ENCODE data around the gene EHBP1L1.
A peak's percentile ranks its signal among the peaks of the same experiment; 100 is the strongest.

The EHBP1L1 gene

DNA sequence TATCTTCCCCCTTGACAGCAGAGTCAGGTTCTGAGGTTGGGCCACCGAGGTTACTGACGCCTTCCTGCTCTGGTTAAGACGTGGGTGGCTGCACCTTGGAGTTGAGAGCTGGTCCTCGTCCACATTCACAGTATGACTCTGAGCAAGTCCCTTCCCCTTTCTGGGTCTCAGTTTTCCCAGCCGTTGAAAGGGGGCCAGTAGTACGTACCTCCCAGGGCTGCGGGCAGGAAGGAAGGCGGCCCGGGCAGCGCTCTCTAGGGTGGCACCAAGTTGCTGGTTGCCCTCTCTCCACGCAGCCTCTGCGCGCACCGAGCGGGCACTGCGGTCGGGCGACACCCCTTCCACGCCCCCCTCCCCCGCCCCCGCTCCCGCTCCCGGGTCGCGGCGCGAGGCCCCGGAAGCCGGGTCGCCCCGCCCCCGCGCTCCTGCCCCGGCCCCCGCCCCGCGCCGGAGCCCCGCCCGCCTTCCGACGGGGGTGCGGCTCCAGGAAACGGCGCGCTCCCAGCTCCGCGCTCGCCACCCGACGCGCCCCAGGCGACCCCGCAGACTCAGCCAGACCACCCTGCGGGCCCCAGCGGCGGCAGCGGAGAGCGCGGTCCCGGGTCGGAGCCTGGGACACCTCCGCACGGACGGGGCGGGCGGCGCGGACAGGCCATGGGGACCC, at the start of gene EHBP1L1:
Gene EHBP1L1 (plus strand): TSS at position 486 of the 664 bp plus-strand sequence. CDS start 250 bp downstream, outside the sequence.
- TF ChIP-seq, protein P1, sequence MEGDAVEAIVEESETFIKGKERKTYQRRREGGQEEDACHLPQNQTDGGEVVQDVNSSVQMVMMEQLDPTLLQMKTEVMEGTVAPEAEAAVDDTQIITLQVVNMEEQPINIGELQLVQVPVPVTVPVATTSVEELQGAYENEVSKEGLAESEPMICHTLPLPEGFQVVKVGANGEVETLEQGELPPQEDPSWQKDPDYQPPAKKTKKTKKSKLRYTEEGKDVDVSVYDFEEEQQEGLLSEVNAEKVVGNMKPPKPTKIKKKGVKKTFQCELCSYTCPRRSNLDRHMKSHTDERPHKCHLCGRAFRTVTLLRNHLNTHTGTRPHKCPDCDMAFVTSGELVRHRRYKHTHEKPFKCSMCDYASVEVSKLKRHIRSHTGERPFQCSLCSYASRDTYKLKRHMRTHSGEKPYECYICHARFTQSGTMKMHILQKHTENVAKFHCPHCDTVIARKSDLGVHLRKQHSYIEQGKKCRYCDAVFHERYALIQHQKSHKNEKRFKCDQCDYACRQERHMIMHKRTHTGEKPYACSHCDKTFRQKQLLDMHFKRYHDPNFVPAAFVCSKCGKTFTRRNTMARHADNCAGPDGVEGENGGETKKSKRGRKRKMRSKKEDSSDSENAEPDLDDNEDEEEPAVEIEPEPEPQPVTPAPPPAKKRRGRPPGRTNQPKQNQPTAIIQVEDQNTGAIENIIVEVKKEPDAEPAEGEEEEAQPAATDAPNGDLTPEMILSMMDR (IDR thresholded peaks at IDR 0.05; ENCODE audit: extremely low read depth, missing control alignments): no peak
- DNase-seq (ENCODE audit: low spot score): peak; percentile 97

DNA sequence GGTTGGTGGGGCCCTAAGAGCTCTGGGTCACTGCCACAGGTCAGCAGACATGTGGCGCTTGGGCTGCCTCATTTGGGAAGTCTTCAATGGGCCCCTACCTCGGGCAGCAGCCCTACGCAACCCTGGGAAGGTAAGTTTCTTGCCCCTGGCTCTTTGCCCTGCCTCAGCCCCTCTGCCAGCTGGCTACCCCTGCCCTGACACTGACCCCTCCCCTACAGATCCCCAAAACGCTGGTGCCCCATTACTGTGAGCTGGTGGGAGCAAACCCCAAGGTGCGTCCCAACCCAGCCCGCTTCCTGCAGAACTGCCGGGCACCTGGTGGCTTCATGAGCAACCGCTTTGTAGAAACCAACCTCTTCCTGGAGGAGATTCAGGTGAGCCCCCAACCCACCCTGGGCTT, 49.1 kb upstream of the EHBP1L1 start:
- TF ChIP-seq, protein P1 (IDR thresholded peaks at IDR 0.05; ENCODE audit: extremely low read depth, missing control alignments): no peak
- DNase-seq (ENCODE audit: low spot score): no peak

DNA sequence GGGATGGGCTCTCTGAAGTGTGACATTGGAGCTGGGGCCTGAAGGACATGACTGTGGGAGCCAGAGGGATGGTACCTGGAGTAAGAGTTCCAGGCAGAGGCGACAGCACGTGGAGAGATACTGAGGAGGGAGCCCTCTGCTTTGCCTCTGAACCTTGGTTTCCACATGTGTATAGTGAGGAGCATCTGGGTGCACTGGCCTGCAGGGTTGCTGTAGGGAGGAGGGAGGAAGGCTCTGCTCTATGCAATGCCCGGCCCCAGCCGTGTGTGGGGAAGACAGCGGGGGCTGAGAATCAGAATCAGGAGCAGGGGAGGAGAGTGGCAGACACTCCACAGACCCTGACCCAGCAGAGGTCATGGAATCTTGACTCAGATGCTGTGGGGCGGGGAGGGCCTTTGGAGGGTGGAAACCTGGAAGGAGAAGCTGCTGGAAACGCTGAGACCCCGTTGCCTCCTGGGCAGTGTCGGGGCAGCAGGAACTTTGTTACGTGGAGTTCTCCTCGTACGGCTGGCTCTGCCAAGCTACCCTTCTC, 47.0 kb upstream of the EHBP1L1 start:
- no peak for DNase-seq (ENCODE audit: low spot score)
- TF ChIP-seq, protein P1 (IDR thresholded peaks at IDR 0.05; ENCODE audit: extremely low read depth, missing control alignments): no peak

DNA sequence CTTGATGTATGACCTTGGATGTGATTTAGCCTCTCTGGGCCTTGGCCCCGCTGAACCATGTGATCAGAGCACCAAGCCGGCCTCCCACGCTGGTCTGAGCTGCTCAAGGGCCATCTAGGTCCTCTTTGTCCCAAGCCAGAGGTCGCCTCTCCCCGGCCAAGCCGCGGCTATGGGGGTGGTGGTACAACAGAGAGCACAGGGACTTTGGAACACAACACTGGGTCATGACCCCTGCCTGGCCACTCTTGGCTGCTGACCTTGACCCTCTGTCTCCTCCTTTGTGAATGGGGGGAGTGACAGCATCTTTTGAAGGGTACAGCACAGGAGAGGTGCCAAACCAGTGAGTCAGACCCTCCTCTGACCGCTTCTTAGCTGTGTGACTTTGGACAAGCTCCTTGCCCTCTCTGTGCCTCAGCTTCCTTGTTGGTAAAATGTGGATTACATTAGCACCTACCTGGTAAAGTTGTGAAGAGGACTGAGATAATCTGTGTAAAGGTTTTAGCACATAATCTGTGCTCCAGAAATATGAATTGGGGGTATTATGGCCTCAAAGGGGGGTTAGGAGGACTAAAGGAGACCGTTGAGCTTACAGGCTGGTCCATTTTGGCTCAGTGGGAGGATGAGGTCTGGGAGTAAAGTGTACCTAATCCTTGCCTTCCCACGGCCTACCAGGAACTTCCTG, 46.2 kb upstream of the EHBP1L1 start:
- TF ChIP-seq, protein P1 (IDR thresholded peaks at IDR 0.05; ENCODE audit: extremely low read depth, missing control alignments): no peak
- DNase-seq (ENCODE audit: low spot score): no peak

GRCh38 chr11:65530157-65530496, 45.7 kb upstream of the EHBP1L1 start:
- TF ChIP-seq, protein P1 (IDR thresholded peaks at IDR 0.05; ENCODE audit: extremely low read depth, missing control alignments): no peak

DNA sequence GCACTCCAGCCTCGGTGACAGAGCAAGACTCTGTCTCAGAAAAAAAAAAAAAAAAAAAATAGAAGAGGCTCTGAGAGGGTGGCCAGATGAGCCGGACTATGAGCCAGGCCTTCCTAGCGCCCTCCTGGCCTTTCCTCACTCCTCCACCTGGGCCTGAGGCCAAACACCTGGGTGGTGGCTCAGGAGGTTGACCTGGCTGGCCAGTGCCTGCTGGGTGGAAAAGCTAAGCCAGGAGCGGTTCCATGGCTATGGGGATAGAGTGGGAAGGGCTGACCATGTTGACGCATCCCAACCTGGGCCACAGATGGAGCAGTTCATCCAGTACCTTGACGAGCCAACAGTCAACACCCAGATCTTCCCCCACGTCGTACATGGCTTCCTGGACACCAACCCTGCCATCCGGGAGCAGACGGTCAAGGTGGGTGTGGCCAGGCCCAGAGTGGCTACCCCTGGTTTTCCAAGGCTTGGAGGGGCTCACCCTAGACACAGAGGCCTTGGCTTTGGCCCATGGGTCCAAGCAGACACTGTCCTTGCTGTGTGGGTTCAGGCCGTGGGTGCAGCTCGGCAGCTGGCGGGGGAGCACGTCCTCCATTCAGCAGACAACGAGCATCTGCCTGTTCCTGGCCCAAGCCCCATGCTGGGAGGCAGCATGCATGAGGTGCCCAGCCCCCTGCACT, 43.3 kb upstream of the EHBP1L1 start:
- TF ChIP-seq, protein P1 (IDR thresholded peaks at IDR 0.05; ENCODE audit: extremely low read depth, missing control alignments): no peak
- no peak for DNase-seq (ENCODE audit: low spot score)

More at GRCh38 chr11:65530157-65530496, 45.7 kb upstream of the EHBP1L1 start:
- no peak for DNase-seq (ENCODE audit: low spot score)

- TF ChIP-seq, protein P1 (IDR thresholded peaks at IDR 0.05; ENCODE audit: extremely low read depth, missing control alignments): no peak
- no peak for DNase-seq (ENCODE audit: low spot score)
These were observed 40.8 kb upstream of the EHBP1L1 start for GRCh38 chr11:65535102-65535501.
